Activated naive CD8-positive, alpha-beta T cell treated with anti-CD3 and anti-CD28 coated beads for 36 hours (primary cell): ENCODE data around the gene CASP7. TPM values are rescaled to one million over a fixed set of nuclear protein-coding genes. Genes with fewer than 3 reads are reported as not detected.

Experiments used
- DNase-seq: peaks from one replicate; pipeline ENCODE4 v3.0.0; 2021
- H3K27ac Mint-ChIP-seq: one replicate; pipeline ENCODE4 v1.8.0; 2022; ENCODE audit warnings: mild to moderate bottlenecking, moderate library complexity, mixed read lengths
- H3K27me3 Mint-ChIP-seq: one replicate; pipeline ENCODE4 v1.8.0; 2022; ENCODE audit warnings: mild to moderate bottlenecking, mixed read lengths
- H3K36me3 Mint-ChIP-seq: one replicate; pipeline ENCODE4 v1.8.0; 2021; ENCODE audit warnings: mild to moderate bottlenecking, mixed read lengths
- H3K4me1 Mint-ChIP-seq: one replicate; pipeline ENCODE4 v1.8.0; 2021; ENCODE audit warnings: mixed read lengths
- H3K4me3 Mint-ChIP-seq: one replicate; pipeline ENCODE4 v1.8.0; 2022; ENCODE audit warnings: mild to moderate bottlenecking, moderate library complexity, mixed read lengths
- H3K9me3 Mint-ChIP-seq: one replicate; pipeline ENCODE4 v1.8.0; 2022; ENCODE audit warnings: mixed read lengths
- total RNA-seq, 2 experiments: library from RNA; stranded (reverse); gene quantifications; one replicate each; pipeline ENCODE4 v1.2.3, GENCODE V29; 2021

The CASP7 gene
- total RNA-seq, 2 experiments from 2014 or later, result 37.1 to 38.6 TPM

DNA sequence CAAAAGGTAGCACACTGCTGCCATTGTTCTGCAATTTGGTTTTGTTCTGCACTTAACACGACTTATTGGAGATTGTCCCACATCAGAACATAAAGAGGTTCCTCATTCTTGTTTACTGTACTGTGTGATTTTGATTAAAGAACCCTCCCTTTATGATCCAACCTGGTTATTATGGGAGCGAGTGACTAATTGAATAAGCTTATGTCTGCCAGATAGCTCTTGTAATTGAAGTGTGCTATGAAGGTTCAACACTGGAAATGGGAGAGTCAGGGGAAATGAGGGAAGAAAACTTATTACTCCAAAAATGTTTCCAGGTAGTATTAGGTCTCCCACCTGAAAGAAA lies 33.9 kb downstream of the CASP7 start:
- Mint-ChIP-seq H3K36me3 (peaks cover 33% of the 10 kb centered on the region), H3K9me3 (peaks cover 1% of the 10 kb centered on the region), H3K27me3 (no peaks in the 10 kb centered on the region), H3K4me1 (peaks cover 8% of the 10 kb centered on the region), H3K4me3 (no peak overlapping the region), H3K27ac (no peak overlapping the region)
- no peak for DNase-seq

DNA sequence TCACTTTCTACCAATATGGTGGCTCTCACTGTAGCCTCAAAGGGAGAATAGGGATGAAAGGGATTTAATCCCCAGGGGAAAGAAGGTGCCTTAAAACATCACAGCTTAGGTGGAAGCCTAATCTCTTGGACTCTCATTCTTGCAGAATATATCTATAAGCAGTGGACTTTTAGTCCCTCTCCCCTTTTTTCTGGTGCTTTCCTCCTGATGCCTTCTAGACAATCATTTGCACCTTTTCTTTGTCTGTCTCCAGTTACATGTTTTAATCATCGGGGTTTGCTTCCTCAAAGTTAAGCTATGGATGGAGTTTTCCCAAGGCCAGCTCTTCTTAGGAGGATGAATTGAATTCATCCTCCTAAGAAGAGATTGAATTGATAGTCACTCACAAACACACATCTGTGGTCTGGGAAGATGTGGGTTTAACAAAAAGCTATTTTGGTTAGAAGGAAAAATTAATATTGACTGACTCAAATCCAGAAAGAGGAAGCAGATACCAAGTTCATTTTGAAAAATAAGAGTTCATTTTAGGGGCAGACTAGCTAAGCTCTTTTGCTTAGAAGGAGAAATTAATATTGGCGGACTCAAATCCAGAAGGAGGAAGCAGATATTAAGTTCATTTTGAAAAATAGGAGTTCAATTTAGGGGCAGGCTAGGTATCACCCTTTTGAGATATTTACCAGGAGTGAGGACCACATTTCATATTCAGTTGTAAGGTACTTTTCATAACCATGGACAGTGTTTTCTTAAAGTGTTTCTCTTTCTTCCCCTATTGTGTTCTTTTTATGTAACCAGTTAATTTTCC lies 36.6 kb downstream of the CASP7 start:
- Mint-ChIP-seq H3K36me3 (peaks cover 35% of the 10 kb centered on the region), H3K27ac (no peak overlapping the region), H3K4me3 (no peak overlapping the region), H3K4me1 (peaks cover 2% of the 10 kb centered on the region), H3K27me3 (no peaks in the 10 kb centered on the region), H3K9me3 (peaks cover 1% of the 10 kb centered on the region)
- DNase-seq, result no peak

DNA sequence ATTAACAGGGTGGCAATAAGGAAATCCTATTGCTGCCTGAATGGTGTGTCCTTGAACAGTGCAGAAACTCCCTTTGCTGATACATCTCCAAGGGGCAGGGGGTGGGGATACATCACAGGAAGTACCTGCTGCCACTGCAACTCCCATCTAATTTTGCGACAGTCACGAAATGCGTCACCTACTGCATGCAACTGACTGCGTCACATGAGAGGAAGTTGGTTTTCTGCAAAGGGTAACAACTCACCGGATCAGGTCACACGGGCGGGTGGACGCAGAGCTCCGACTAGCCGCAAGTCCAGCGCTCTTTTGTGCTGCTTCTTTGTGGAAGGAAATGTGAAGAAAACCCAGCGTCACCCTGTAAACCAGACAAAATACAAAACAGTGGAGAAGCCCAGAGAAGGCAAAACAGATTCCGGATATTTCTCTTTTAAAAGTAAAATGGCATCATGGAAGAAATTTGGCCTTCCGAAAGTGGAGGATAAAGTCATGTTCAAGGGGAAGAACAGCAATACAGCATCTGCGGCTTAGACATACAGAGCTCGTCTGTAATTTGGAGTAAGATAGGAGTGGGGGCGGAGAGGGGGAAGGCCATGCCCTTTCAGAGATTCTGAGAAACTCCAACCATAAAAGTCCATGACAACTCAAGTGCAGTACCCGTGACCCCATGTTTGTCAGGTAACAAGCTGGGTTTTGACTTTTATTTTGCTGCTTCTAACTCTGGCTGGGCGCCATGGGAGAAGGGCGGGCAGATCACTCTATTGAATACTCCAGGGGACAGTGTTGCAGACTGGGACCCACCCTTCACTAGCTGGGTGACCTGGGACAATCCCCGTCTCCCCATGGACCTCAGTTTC lies 39.5 kb downstream of the CASP7 start:
- H3K4me1 Mint-ChIP-seq, result peaks cover 2% of the 10 kb centered on the region
- peaks cover 1% of the 10 kb centered on the region for H3K9me3 Mint-ChIP-seq
- H3K27me3 Mint-ChIP-seq, result no peaks in the 10 kb centered on the region
- DNase-seq, result no peak
- peaks cover 32% of the 10 kb centered on the region for H3K36me3 Mint-ChIP-seq
- no peak overlapping the region for H3K27ac Mint-ChIP-seq
- H3K4me3 Mint-ChIP-seq, result no peak overlapping the region

DNA sequence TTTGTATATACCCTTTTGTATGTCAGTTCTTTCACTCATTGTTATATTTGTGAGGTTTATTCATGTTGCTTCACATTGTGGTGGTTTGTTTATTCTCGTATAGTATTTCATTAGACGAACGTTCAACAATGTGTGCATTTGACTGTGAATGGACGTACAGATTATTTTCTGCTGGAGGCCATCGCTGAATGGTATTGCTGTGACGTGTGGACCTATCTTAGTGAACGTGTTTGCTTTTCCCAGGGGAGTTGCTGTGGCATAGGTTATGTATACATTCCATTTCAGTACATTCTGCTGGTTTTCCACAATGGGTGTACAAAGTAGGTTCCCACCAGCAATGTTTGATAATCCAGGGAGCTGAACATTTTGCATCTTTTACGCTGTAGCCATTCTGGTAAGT lies 40.7 kb downstream of the CASP7 start:
- Mint-ChIP-seq H3K4me3 (no peak overlapping the region), H3K9me3 (peaks cover 1% of the 10 kb centered on the region), H3K36me3 (peaks cover 32% of the 10 kb centered on the region), H3K4me1 (peaks cover 2% of the 10 kb centered on the region), H3K27ac (no peak overlapping the region), H3K27me3 (no peaks in the 10 kb centered on the region)
- no peak for DNase-seq

DNA sequence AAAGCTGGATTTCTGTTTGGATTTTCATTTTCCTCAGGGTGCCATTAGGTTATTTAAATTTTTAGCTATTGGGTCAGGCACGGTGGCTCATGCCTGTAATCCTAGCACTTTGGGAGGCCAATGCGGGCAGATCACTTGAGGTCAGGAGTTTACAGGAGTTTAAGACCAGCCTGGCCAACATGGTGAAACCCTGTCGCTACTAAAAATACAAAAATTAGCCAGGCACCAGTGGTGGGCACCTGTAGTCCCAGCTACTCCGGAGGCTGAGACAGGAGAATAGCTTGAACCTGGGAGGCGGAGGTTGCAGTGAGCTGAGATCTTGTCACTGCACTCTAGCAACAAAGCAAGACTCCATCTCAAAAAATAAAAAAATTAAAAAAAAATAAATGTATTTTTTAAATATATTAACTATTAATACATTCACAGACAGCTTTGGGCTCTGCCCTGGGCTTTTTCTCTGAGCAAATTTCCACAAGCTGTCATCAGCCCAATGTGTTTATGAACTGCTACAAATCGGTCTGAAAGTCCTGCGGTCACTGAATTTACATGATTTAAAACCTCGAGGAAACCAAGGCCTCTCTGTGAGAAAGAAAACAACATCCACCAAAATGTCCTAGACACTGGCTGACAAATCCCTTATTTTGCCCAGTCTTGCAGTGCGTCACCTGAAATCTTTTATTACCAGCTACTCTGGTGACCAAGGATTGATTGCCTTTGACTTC lies 52.6 kb downstream of the CASP7 start:
- Mint-ChIP-seq H3K36me3 (peaks cover 29% of the 10 kb centered on the region), H3K9me3 (no peaks in the 10 kb centered on the region), H3K27ac (no peak overlapping the region), H3K4me3 (no peak overlapping the region), H3K27me3 (no peaks in the 10 kb centered on the region), H3K4me1 (no peaks in the 10 kb centered on the region)
- no peak for DNase-seq

DNA sequence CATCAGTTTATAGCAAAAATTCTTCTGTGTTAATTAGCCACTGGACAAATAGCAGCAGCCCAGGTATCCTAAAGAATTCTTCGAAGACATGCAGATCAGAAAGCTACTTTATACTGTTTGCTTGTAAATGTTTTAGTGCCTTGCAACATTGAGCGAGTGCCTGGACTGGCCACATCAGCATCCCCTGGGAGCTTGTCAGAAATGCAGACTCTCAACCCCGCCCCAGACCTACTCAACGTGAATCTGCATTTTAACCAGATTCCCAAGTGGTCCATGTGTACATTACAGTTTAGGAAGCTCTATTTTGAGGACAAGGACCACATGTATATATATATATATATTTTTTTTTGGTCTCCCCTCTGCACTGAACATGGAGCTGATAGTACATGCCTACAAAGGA lies 53.3 kb downstream of the CASP7 start:
- Mint-ChIP-seq H3K4me3 (no peak overlapping the region), H3K9me3 (no peaks in the 10 kb centered on the region), H3K27ac (no peak overlapping the region)

DNA sequence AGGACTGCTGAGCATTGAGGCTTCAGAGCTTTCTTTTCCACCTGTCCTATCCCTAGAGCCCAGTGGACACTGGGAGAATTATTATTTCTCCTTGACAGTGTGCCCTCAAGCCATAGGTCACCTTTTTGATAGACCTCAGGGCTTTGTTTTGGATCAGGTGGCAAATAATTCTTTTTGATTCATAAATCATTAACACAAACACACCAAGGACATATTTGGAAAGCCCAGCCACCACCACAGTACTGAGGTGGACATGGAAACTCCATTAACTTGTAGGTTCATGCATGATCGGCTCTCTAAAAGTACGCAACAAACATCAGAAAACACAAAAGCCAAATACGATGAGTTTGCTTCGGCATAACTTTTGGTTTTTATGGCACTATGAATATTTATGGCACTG lies 53.9 kb downstream of the CASP7 start:
- no peaks in the 10 kb centered on the region for H3K4me1 Mint-ChIP-seq
- no peaks in the 10 kb centered on the region for H3K9me3 Mint-ChIP-seq
- H3K4me3 Mint-ChIP-seq, result no peak overlapping the region
- H3K36me3 Mint-ChIP-seq, result peaks cover 17% of the 10 kb centered on the region
- no peaks in the 10 kb centered on the region for H3K27me3 Mint-ChIP-seq
- no peak for DNase-seq
- H3K27ac Mint-ChIP-seq, result no peak overlapping the region

More for the DNA sequence above, 53.3 kb downstream of the CASP7 start:
- Mint-ChIP-seq H3K27me3 (no peaks in the 10 kb centered on the region), H3K4me1 (no peaks in the 10 kb centered on the region), H3K36me3 (peaks cover 24% of the 10 kb centered on the region)
- DNase-seq, result no peak

DNA sequence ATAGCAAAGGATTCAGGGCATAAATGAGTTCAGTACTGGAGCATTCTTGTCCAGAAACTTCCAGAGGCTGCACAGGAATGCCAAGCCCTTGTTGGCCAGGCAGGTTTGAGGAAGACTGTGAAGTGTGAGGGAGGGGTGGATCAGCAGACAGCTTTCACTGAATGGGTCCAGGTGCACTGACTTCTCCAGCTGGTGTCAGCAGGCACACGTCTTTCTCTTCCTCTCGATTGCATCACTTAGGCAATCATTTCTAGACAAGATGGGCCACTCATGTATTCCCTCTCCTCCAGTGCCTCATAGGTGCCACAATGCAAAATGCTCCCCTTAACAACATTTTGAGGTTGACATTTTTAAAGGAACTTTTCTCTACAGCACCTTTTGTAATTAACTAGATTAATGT lies 56.2 kb downstream of the CASP7 start:
- Mint-ChIP-seq H3K36me3 (peaks cover 3% of the 10 kb centered on the region), H3K4me3 (no peak overlapping the region), H3K27ac (no peak overlapping the region), H3K4me1 (no peaks in the 10 kb centered on the region), H3K9me3 (no peaks in the 10 kb centered on the region), H3K27me3 (no peaks in the 10 kb centered on the region)
- no peak for DNase-seq

DNA sequence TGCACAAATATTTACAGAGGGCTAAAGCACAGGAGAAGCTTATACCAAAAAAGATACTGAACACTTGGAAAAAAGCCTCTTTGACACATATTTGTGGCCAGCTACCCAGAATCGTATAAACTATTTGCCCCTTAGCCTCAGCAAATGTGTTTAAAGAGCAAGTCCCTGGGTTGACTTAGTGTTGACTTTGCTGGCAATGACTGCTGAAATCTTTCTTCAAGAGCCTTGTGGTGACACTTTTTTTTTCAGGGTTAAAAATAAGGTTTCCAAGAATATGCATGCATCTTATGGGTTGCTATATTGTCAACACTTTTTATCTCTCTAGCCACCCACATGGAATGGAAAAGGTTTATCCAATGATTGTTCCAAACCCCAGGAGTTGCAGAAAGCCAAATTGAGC lies 56.9 kb downstream of the CASP7 start:
- Mint-ChIP-seq H3K27ac (no peak overlapping the region), H3K9me3 (no peaks in the 10 kb centered on the region), H3K4me3 (no peak overlapping the region), H3K36me3 (peaks cover 1% of the 10 kb centered on the region), H3K27me3 (no peaks in the 10 kb centered on the region), H3K4me1 (no peaks in the 10 kb centered on the region)
- no peak for DNase-seq

DNA sequence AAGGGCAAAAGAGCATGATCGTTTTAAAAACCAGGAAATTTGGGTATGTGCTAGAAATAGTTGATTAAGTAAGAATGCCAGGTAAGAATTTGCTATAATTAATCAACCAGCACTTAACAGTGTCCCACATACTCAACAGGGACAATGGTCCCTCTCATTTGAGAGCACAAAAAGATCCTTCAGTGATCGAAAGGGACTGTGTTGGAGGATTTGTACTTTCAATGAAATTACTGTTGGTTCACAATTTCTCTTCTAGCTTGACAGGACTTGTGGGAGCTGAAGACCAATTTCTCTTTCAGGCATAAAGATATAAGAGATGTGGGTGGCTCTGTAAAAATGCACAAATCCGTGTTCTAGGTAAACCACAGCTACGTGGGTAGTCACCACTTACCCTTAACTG lies 59.3 kb downstream of the CASP7 start:
- Mint-ChIP-seq H3K36me3 (no peaks in the 10 kb centered on the region), H3K27me3 (peaks cover 2% of the 10 kb centered on the region), H3K4me3 (no peak overlapping the region), H3K9me3 (no peaks in the 10 kb centered on the region), H3K27ac (no peak overlapping the region), H3K4me1 (no peaks in the 10 kb centered on the region)
- DNase-seq, result no peak

DNA sequence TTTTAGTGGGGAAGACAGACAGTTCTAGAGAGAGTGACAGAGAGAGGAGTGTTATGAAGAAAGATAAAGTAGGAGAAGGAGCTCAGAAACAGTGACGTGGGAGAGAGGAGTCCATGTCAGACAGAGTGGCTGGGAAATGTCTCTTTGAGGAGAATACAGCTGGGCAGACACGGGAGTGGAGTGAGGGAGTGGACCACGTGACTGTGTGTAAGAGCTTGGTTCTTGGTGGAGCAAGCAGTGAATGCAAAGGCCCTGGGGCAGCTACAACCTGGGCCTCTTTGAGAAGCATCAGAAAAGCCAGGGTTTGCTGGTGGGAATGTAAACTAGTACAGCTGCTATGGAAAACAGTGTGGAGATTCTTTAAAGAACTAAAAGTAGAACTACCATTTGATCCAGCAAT lies 59.9 kb downstream of the CASP7 start:
- Mint-ChIP-seq H3K9me3 (no peaks in the 10 kb centered on the region), H3K36me3 (no peaks in the 10 kb centered on the region), H3K4me3 (no peak overlapping the region), H3K4me1 (no peaks in the 10 kb centered on the region), H3K27me3 (peaks cover 8% of the 10 kb centered on the region), H3K27ac (no peak overlapping the region)
- DNase-seq, result no peak

DNA sequence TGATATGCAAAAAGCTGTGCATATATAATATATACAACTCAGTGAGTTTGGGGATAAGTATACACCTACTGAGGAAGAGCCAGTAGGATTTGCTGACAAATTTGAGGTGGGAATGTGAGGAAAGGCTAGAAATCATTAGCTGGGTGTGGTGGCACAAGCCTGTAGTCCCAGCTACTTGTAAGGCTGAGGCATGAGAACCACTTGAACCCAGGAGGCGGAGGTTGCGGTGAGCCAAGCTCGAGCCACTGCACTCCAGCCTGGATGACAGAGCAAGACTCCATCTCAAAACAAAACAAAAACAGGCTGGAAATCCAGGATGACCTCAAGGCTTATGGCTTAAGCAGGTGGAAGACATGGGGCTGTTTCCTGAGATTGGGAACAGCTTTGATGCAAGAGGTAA lies 61.1 kb downstream of the CASP7 start:
- no peaks in the 10 kb centered on the region for H3K36me3 Mint-ChIP-seq
- H3K9me3 Mint-ChIP-seq, result no peaks in the 10 kb centered on the region
- H3K27ac Mint-ChIP-seq, result no peak overlapping the region
- H3K4me1 Mint-ChIP-seq, result no peaks in the 10 kb centered on the region
- no peak overlapping the region for H3K4me3 Mint-ChIP-seq
- peaks cover 11% of the 10 kb centered on the region for H3K27me3 Mint-ChIP-seq
- DNase-seq, result no peak

DNA sequence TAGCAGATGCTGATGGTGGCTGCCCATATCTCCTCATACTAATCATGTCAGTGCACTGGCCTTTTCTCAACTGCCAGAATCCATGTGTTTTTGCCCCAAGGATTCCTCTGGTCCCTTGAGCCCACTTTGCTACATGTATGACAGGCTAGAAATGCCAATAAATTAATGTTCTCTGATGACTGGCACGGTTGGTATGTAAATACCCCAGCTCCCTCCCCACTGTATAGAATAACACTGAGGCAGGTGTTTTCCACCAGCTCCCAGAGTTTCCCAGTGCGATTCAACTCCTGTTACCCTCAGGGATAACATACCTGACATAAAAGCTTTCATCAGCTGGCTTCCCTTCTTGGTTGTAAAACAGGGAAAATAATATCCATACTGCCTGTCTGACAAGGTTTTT lies 62.8 kb downstream of the CASP7 start:
- H3K36me3 Mint-ChIP-seq, result no peaks in the 10 kb centered on the region
- DNase-seq, result no peak
- H3K9me3 Mint-ChIP-seq, result no peaks in the 10 kb centered on the region
- no peaks in the 10 kb centered on the region for H3K4me1 Mint-ChIP-seq
- H3K27ac Mint-ChIP-seq, result no peak overlapping the region
- H3K4me3 Mint-ChIP-seq, result no peak overlapping the region
- H3K27me3 Mint-ChIP-seq, result peaks cover 13% of the 10 kb centered on the region

DNA sequence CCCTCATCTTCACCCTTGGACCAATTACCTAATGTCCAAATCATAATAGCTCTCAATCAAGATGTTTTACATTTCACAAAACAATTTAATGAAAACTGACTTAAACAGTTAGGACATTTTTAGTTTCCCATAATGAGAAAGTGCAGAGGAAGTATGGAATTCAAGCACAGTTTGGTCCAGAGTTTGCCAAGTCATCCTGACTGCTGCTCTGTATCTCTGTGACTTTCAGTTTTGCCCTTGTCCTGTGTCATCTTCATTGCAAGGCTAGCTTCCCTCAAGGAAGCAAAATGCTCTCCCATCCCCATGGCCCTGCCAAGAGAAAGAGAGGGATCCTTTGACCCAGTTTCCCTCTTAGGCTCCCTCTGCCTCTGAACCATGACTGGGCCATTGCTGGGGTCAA lies 63.9 kb downstream of the CASP7 start:
- Mint-ChIP-seq H3K4me1 (no peaks in the 10 kb centered on the region), H3K4me3 (no peak overlapping the region), H3K27ac (no peak overlapping the region), H3K9me3 (no peaks in the 10 kb centered on the region), H3K36me3 (no peaks in the 10 kb centered on the region), H3K27me3 (peaks cover 13% of the 10 kb centered on the region)
- no peak for DNase-seq

DNA sequence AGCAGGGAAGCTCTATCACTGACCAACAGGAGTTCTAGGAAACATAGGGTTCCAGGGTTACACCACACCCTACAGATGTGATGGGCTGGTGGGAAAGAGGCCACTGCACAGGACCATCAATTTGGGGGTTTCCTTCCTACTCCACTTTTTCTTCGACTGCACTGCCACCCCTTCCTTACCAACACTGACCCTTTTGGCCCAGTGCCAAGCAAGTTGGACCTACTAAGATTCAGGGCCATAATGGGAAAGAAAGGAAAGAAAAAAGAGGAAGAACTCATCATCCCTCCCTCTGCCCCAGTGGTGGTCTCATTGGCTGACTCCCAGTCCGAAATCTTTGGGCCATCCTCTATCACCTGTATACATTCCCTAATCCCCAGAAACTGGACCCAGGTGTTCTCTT lies 65.7 kb downstream of the CASP7 start:
- Mint-ChIP-seq H3K27ac (no peak overlapping the region), H3K27me3 (peaks cover 13% of the 10 kb centered on the region), H3K4me1 (no peaks in the 10 kb centered on the region), H3K9me3 (no peaks in the 10 kb centered on the region), H3K4me3 (no peak overlapping the region), H3K36me3 (no peaks in the 10 kb centered on the region)
- DNase-seq, result no peak
